A673 (cell line): ENCODE measurements around the gene SIAH3. TPM values are rescaled to one million over a fixed set of nuclear protein-coding genes. Genes with fewer than 3 reads are reported as not detected.
A peak's percentile ranks its signal among the peaks of the same experiment; 100 is the strongest.

Source experiments
- BruUV-seq: library from RNA; stranded (reverse); fragments of 400-500 nt; replicated peaks from 2 replicates; lab custom pipeline; 2021; lab: Mats Ljungman, UMichigan
- CTCF ChIA-PET: fragments of 300-600 bp; sonication (Branson Sonifier 250); formaldehyde crosslinking; loops from one replicate; lab custom pipeline; 2022; ENCODE audit warnings: antibody characterized with exemption; lab: Charles Lee
- POLR2A ChIA-PET: fragments of 300-600 bp; sonication (Branson Sonifier 250); formaldehyde crosslinking; loops from one replicate; lab custom pipeline; 2022; ENCODE audit warnings: antibody characterized with exemption; ENCODE audit not compliant: low non-redundant PET; lab: Charles Lee
- DNase-seq: peaks from one replicate; pipeline ENCODE4 v3.0.0-alpha.2; 2015; ENCODE audit warnings: low spot score
- H3K27ac ChIP-seq: fragments of 200-600 bp; sonication (generic); 2 replicates; pipeline ENCODE4 v1.5.1; 2016; ENCODE audit warnings: mixed run types, low read depth, mild to moderate bottlenecking, mixed read lengths, antibody characterized with exemption, low read length; ENCODE audit not compliant: poor library complexity, severe bottlenecking
- H3K27me3 ChIP-seq: fragments of 200-600 bp; sonication (generic); replicated peaks from 2 replicates; pipeline ENCODE4 v1.6.1; 2017; ENCODE audit warnings: mixed run types, low read depth, mild to moderate bottlenecking, mixed read lengths, antibody characterized with exemption, low read length; ENCODE audit not compliant: insufficient read depth, poor library complexity
- H3K36me3 ChIP-seq: fragments of 200-600 bp; sonication (generic); 2 replicates; pipeline ENCODE4 v1.6.1; 2016; ENCODE audit warnings: mixed run types, mild to moderate bottlenecking, mixed read lengths, antibody characterized with exemption, low read length; ENCODE audit not compliant: insufficient read depth, poor library complexity, severe bottlenecking
- H3K4me1 ChIP-seq: fragments of 200-600 bp; sonication (generic); 2 replicates; pipeline ENCODE4 v1.6.1; 2017; ENCODE audit warnings: mixed run types, mild to moderate bottlenecking, mixed read lengths, antibody characterized with exemption, low read length; ENCODE audit not compliant: insufficient read depth, poor library complexity, severe bottlenecking
- H3K4me3 ChIP-seq: fragments of 200-600 bp; sonication (generic); 2 replicates; pipeline ENCODE4 v1.5.1; 2016; ENCODE audit warnings: low read depth, mixed run types, mild to moderate bottlenecking, mixed read lengths, low read length; ENCODE audit not compliant: poor library complexity, severe bottlenecking
- H3K9me3 ChIP-seq: fragments of 200-600 bp; sonication (generic); 2 replicates; pipeline ENCODE4 v1.6.1; 2016; ENCODE audit warnings: mixed run types, low read depth, mild to moderate bottlenecking, mixed read lengths, antibody characterized with exemption, low read length; ENCODE audit not compliant: poor library complexity, severe bottlenecking
- EZH2 ChIP-seq: fragments of 200-600 bp; sonication (generic); IDR thresholded peaks from 2 replicates; pipeline ENCODE4 v1.6.1; 2017; ENCODE audit warnings: borderline replicate concordance, low read depth, mild to moderate bottlenecking, mixed read lengths, antibody characterized with exemption, low read length; ENCODE audit not compliant: poor library complexity, severe bottlenecking
- intact Hi-C: fragments of 100-400 bp; cut with micrococcal nuclease; formaldehyde crosslinking; loops from one replicate; pipeline ENCODE4 v1.10.0; 2022; ENCODE audit not compliant: unreplicated experiment
- total RNA-seq: library from RNA; stranded (reverse); gene quantifications from 2 replicates; pipeline ENCODE4 v1.2.3, GENCODE V29; 2021
- TF ChIP-seq, protein P1 (sequence below): fragments of 300-800, 200-600 bp; sonication (generic); conservative IDR thresholded peaks from 2 replicates; pipeline ENCODE4 v1.5.1; 2017; ENCODE audit warnings: low read depth, mild to moderate bottlenecking, antibody characterized with exemption, low read length, moderate library complexity, mixed read lengths

SIAH3 gene
- total RNA-seq, 1 experiment from 2014 or later = 4.6 TPM

DNA sequence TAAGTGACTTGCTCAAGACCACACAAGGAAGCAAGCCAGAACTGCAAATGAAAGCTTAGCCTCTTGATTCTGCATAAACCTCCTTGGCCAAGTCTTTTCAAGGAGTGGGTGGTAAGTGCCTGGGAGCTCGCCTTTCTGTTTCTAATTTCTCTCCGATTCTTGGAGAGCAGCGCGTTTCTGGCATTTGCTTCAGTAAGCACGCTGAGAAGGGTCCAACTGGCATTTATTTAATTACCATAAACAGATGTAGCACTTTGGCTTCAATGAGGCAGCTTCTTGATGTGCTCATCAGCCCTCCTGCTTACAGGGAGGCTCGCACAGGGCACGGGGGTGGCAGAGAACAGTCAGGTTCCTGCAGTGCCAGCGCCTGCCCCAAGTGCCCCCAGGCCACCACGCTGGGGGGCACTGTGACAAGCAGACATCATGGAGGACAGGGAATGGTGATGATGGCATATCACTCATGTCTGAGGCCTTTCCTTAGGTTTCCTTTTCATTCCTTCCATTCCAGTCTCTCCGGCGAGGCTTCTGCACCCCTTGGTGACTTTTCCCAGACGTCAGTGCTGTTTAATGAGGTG lies 13.3 kb downstream of the SIAH3 start:
- CTCF ChIA-PET = no interaction called here

DNA sequence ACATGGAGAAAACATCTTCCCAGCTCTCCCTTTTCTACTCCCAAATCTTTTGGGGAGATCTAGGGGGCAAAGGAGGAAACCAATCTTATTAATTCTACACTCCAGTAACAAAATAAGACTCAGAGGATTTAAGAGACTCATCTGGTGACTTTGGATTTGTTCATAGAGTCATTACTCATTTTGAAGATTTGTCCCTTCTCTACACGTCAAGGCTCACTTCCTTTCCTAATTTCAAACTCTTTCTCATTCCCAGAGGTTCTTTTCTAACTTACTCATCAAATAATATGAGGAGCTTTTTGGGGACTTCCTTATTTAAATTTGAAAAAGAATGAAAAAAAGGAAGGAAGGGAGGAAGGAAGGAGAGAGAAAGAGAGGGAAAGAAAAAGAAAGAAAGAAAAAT lies 14.4 kb downstream of the SIAH3 start:
- ChIA-PET CTCF (no interaction called here), POLR2A (no interaction called here)
- TF ChIP-seq EZH2 = no peak
- TF ChIP-seq, protein P1, sequence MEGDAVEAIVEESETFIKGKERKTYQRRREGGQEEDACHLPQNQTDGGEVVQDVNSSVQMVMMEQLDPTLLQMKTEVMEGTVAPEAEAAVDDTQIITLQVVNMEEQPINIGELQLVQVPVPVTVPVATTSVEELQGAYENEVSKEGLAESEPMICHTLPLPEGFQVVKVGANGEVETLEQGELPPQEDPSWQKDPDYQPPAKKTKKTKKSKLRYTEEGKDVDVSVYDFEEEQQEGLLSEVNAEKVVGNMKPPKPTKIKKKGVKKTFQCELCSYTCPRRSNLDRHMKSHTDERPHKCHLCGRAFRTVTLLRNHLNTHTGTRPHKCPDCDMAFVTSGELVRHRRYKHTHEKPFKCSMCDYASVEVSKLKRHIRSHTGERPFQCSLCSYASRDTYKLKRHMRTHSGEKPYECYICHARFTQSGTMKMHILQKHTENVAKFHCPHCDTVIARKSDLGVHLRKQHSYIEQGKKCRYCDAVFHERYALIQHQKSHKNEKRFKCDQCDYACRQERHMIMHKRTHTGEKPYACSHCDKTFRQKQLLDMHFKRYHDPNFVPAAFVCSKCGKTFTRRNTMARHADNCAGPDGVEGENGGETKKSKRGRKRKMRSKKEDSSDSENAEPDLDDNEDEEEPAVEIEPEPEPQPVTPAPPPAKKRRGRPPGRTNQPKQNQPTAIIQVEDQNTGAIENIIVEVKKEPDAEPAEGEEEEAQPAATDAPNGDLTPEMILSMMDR = no peak
- no TSS peak for BruUV-seq
- H3K9me3 ChIP-seq = no peaks in the 10 kb centered on the region
- peaks cover 40% of the 10 kb centered on the region for H3K4me1 ChIP-seq
- intact Hi-C loops = no loop called here
- no peak overlapping the region for H3K27ac ChIP-seq
- no peaks in the 10 kb centered on the region for H3K27me3 ChIP-seq
- DNase-seq = no peak
- H3K36me3 ChIP-seq = no peaks in the 10 kb centered on the region
- H3K4me3 ChIP-seq = no peak overlapping the region

More for the DNA sequence above, 13.3 kb downstream of the SIAH3 start:
- no peak overlapping the region for H3K4me3 ChIP-seq
- H3K9me3 ChIP-seq = no peaks in the 10 kb centered on the region
- peak overlapping the region; percentile 51 for H3K27ac ChIP-seq
- POLR2A ChIA-PET = no interaction called here
- H3K4me1 ChIP-seq = peaks cover 46% of the 10 kb centered on the region
- intact Hi-C loops = no loop called here
- H3K27me3 ChIP-seq = no peaks in the 10 kb centered on the region
- no peak for TF ChIP-seq EZH2
- TF ChIP-seq, protein P1 = no peak
- peak; percentile 80 for DNase-seq
- no TSS peak for BruUV-seq
- H3K36me3 ChIP-seq = no peaks in the 10 kb centered on the region

DNA sequence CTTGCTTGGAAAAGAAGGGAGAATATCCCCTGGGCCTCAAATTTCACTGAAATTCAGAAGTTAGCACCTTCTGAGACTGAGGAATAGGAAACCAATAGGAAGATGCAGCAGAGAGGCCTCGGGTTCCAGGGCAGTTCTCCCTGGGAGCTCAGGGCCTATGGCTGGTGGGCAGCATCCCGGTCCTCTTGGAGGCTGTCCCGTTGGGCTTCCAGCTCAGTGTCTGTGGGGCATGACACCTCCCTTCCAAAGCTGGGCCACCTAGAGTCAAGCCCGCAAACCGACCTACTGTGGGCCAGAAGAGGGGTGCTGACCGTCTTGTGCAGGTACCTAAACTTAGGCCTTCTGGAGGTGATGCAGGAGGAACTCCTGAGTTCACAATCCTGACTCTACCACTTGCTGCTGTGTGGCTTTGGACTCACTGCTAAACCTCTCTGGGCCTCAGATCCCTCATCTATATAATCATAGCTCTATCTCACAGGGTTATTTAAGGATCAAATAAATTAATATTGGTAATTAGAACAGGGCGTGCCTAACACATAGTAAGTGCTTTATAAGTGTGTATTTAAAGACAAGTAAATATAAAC lies 17.1 kb downstream of the SIAH3 start:
- Histone ChIP-seq H3K36me3 (no peaks in the 10 kb centered on the region), H3K4me1 (peaks cover 40% of the 10 kb centered on the region), H3K27ac (no peak overlapping the region), H3K9me3 (no peaks in the 10 kb centered on the region), H3K27me3 (no peaks in the 10 kb centered on the region), H3K4me3 (no peak overlapping the region)
- CTCF ChIA-PET = no interaction called here
- POLR2A ChIA-PET = no interaction called here
- BruUV-seq = no TSS peak
- no peak for DNase-seq
- no peak for TF ChIP-seq EZH2
- TF ChIP-seq, protein P1 = no peak
- intact Hi-C loops = no loop called here
